HCT116 (cell line): ENCODE data around the gene DTYMK. TPM values are rescaled to one million over a fixed set of nuclear protein-coding genes. Genes with fewer than 3 reads are reported as not detected.

Experiments used
- ATAC-seq: fragments of 200-7000 bp; cut with Tn5 transposase; 2 replicates; pipeline ENCODE4 v1.9.1; 2020; ENCODE audit warnings: mild to moderate bottlenecking, moderate library complexity
- BruUV-seq: library from RNA; stranded (reverse); fragments of 400-500 nt; replicated peaks from 2 replicates; lab custom pipeline; 2021; lab: Mats Ljungman, UMichigan
- CTCF ChIA-PET: fragments of 300-600 bp; sonication (Branson Sonifier 250); formaldehyde crosslinking; loops from one replicate; lab custom pipeline; 2021; ENCODE audit warnings: antibody characterized with exemption; lab: Charles Lee
- POLR2A ChIA-PET: fragments of 300-600, 350-600 bp; sonication (Branson Sonifier 250); formaldehyde crosslinking; loops from one replicate; lab custom pipeline; 2021; ENCODE audit warnings: antibody characterized with exemption; lab: Charles Lee
- RAD21 ChIA-PET, 2 experiments: fragments of 300-600 bp; sonication (Branson Sonifier 250); formaldehyde crosslinking; loops; one replicate each; lab custom pipeline; 2023; ENCODE audit warnings: low total read pairs in 2 of 2; ENCODE audit not compliant: uncharacterized antibody in 2 of 2, unreplicated experiment in 2 of 2, low non-redundant PET in 1 of 2; lab: Charles Lee
- DNase-seq: peaks from one replicate; pipeline ENCODE4 v3.0.0-alpha.2; 2010; ENCODE audit warnings: low read depth, low spot score
- H2AFZ ChIP-seq: fragments of 200-600 bp; shearing (Covaris generic), sonication (generic); 2 replicates; pipeline ENCODE4 v1.6.1; 2017; ENCODE audit warnings: low read depth, mixed run types, mixed read lengths, antibody characterized with exemption, low read length; ENCODE audit not compliant: poor library complexity, severe bottlenecking
- H3K27ac ChIP-seq: 2 replicates; pipeline ENCODE4 v1.5.1; 2012; ENCODE audit warnings: low read depth, low read length
- H3K27me3 ChIP-seq: fragments of 200-600 bp; sonication (generic); 2 replicates; pipeline ENCODE4 v1.6.1; 2016; ENCODE audit warnings: mixed run types, low read length, mixed read lengths; ENCODE audit not compliant: insufficient read depth
- H3K36me3 ChIP-seq, 2 experiments: fragments of 200-500 bp in 1 of 2; fragments of 200-600 bp in 1 of 2; sonication (Bioruptor generic) in 1 of 2; sonication (generic) in 1 of 2; 2 replicates each; pipeline versions ENCODE4 v1.5.1 to v1.6.1; 2014 to 2016; ENCODE audit warnings: low read length in 2 of 2, inconsistent platforms in 1 of 2, mixed read lengths in 1 of 2, mixed run types in 1 of 2; ENCODE audit not compliant: insufficient read depth in 2 of 2, control insufficient read depth in 1 of 2
- H3K4me1 ChIP-seq, 2 experiments: fragments of 200-600 bp in 1 of 2; sonication (generic) in 1 of 2; 2 replicates each; pipeline versions ENCODE4 v1.5.1 to v1.6.1; 2012 to 2017; ENCODE audit warnings: low read length in 2 of 2, inconsistent platforms in 1 of 2, mild to moderate bottlenecking in 1 of 2, mixed read lengths in 1 of 2, mixed run types in 1 of 2, moderate library complexity in 1 of 2; ENCODE audit not compliant: insufficient read depth in 2 of 2, control insufficient read depth in 1 of 2
- H3K4me2 ChIP-seq: fragments of 200-600 bp; sonication (generic); 2 replicates; pipeline ENCODE4 v1.6.1; 2017; ENCODE audit warnings: mixed run types, low read length, mixed read lengths
- H3K4me3 ChIP-seq, 2 experiments: fragments of 200-600 bp in 1 of 2; sonication (generic) in 1 of 2; replicated peaks in 1 of 2; 2 replicates each; pipeline ENCODE4 v1.5.1; 2011 to 2016; ENCODE audit warnings: low read length in 2 of 2, control low read depth in 1 of 2, low read depth in 1 of 2, mild to moderate bottlenecking in 1 of 2, mixed read lengths in 1 of 2, mixed run types in 1 of 2
- H3K79me2 ChIP-seq: fragments of 200-600 bp; sonication (generic); 2 replicates; pipeline ENCODE4 v1.6.1; 2017; ENCODE audit warnings: mild to moderate bottlenecking, mixed run types, low read length, moderate library complexity, mixed read lengths; ENCODE audit not compliant: insufficient read depth
- H3K9ac ChIP-seq: fragments of 200-600 bp; sonication (generic); 2 replicates; pipeline ENCODE4 v1.6.1; 2016; ENCODE audit warnings: low read length, mixed read lengths
- H3K9me2 ChIP-seq: fragments of 200-600 bp; sonication (generic), shearing (Covaris generic); 2 replicates; pipeline ENCODE4 v1.6.1; 2017; ENCODE audit warnings: mixed run types, mild to moderate bottlenecking, moderate library complexity; ENCODE audit not compliant: insufficient read depth
- H3K9me3 ChIP-seq, 2 experiments: fragments of 200-500 bp in 1 of 2; fragments of 200-600 bp in 1 of 2; sonication (Bioruptor generic) in 1 of 2; sonication (generic) in 1 of 2; 2 replicates each; pipeline ENCODE4 v1.6.1; 2014 to 2017; ENCODE audit warnings: low read length in 2 of 2, mixed read lengths in 2 of 2, inconsistent platforms in 1 of 2, low read depth in 1 of 2, mild to moderate bottlenecking in 1 of 2, mixed run types in 1 of 2, moderate library complexity in 1 of 2; ENCODE audit not compliant: control insufficient read depth in 1 of 2, insufficient read depth in 1 of 2
- H4K20me1 ChIP-seq: fragments of 200-600 bp; sonication (generic), shearing (Covaris generic); 2 replicates; pipeline ENCODE4 v1.6.1; 2017; ENCODE audit warnings: mixed run types, mild to moderate bottlenecking, moderate library complexity; ENCODE audit not compliant: insufficient read depth
- EZH2phosphoT487 ChIP-seq: fragments of 200-600 bp; IDR thresholded peaks from 2 replicates; pipeline ENCODE4 v1.6.1; 2018; ENCODE audit warnings: antibody characterized with exemption, borderline replicate concordance
- JUND ChIP-seq: IDR thresholded peaks from 2 replicates; pipeline ENCODE4 v1.6.1; 2012
- RAD21 ChIP-seq: IDR thresholded peaks from 2 replicates; pipeline ENCODE4 v1.6.1; 2012; ENCODE audit warnings: low read depth, mild to moderate bottlenecking
- ZFX ChIP-seq: fragments of 450-650 bp; IDR thresholded peaks from 2 replicates; pipeline ENCODE4 v1.6.1; 2017
- ZNF274 ChIP-seq: fragments of 200-500 bp; sonication (Bioruptor generic); IDR thresholded peaks from 2 replicates; pipeline ENCODE4 v1.6.1; 2014; ENCODE audit warnings: mild to moderate bottlenecking, low read depth, low read length, inconsistent platforms
- intact Hi-C: fragments of 100-400 bp; cut with micrococcal nuclease; formaldehyde crosslinking; loops from 2 replicates; pipeline ENCODE4 v1.10.0; 2022
- total RNA-seq: library from RNA; stranded (reverse); gene quantifications from one replicate; pipeline ENCODE4 v1.2.1, GENCODE V29; 2021; ENCODE audit not compliant: unreplicated experiment
- TF ChIP-seq, protein P1 (sequence below): IDR thresholded peaks from 2 replicates; pipeline ENCODE4 v1.6.1; 2011; ENCODE audit warnings: mild to moderate bottlenecking, low read length, moderate library complexity; ENCODE audit not compliant: insufficient replicate concordance; ENCODE audit errors: extremely low read depth

DTYMK gene
- total RNA-seq, 1 experiment from 2014 or later: 83.3 TPM

DNA sequence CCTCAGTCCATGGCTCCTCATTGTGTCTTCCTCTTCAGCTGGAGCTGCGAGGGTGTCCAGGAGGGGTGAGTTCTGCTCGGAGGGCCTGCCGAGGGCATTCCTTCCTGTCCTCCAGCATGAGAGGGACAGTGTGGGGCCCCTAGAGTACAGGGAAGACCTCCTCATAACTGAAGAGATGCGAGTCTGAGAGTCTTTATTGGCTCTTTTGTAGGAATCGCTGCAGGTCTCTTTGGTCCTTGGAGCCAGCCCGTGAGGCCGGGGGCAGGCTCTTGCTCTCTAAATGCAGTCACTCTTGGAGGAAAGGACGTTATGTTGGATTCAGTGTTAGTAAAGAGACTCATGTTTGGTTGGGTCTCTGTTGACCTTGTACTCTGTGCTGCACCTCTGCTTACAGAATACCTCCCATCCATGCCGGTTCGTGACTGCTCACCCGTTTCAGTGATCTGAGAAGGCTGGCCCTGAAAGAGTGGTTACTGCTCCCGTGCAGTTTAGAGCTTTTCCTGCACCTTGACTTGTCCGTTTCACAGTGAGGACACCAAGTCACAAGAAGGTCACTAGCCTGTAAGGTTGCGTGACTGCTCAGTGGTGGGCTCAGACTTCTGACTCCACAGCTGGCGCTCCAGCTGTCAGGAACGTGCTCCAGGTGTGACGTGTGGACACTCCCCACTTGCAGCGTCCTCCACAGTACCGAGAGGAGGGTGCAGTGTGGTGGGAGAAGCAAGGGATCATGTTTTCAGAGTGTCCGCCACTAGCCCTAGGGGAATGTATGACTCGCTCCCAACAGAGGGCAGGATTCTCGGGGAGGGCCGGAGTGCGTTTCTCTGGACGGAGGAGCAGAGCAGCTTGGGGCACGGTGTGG, 41.3 kb downstream of the DTYMK start (continued):
- TF ChIP-seq ZNF274: no peak
- TF ChIP-seq JUND: no peak

DNA sequence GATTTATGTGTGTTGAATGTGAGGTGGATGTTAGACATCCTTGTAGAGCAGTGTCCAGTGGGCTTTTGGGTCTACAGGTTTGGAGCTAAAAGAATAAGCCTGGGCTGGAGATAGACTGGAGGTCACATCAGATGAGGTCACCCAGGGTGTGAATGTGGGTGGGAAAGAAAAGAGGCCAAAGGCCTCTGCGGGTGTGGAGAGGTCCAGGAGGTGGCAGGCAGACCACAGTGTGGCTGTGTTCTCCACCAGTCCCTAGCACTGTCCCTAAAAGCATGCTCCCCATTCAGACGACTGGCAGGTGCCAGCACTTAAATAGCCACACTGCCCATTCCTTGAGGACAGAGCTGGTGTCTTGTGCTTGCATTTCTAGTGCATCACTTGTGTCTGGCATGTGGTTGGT, 45.0 kb downstream of the DTYMK start:
- Histone ChIP-seq H3K9me2 (no peaks in the 10 kb centered on the region), H3K4me3 (no peak overlapping the region), H3K4me1 (peaks cover 2 to 14% of the 10 kb centered on the region in 2 experiments; a peak in 3 of 4 replicates), H3K9me3 (peaks cover 5 to 7% of the 10 kb centered on the region in 2 experiments; a peak in 2 of 4 replicates), H3K27me3 (no peaks in the 10 kb centered on the region), H3K9ac (no peak overlapping the region), H2AFZ (no peak overlapping the region), H3K27ac (no peak overlapping the region), H3K36me3 (peaks cover 0 to 11% of the 10 kb centered on the region in 2 experiments; a peak in 1 of 4 replicates), H3K4me2 (no peak overlapping the region), H3K79me2 (peaks cover 90% of the 10 kb centered on the region), H4K20me1 (no peaks in the 10 kb centered on the region; the same call in 1 of the 2 replicates)
- DNase-seq: no peak
- RAD21 ChIA-PET: no interaction called here
- BruUV-seq: no TSS peak
- no peak for ATAC-seq
- CTCF ChIA-PET: no interaction called here
- intact Hi-C loops: no loop called here
- POLR2A ChIA-PET: no interaction called here
- TF ChIP-seq EZH2phosphoT487: no peak
- no peak for TF ChIP-seq ZFX
- no peak for TF ChIP-seq RAD21
- TF ChIP-seq, protein P1, sequence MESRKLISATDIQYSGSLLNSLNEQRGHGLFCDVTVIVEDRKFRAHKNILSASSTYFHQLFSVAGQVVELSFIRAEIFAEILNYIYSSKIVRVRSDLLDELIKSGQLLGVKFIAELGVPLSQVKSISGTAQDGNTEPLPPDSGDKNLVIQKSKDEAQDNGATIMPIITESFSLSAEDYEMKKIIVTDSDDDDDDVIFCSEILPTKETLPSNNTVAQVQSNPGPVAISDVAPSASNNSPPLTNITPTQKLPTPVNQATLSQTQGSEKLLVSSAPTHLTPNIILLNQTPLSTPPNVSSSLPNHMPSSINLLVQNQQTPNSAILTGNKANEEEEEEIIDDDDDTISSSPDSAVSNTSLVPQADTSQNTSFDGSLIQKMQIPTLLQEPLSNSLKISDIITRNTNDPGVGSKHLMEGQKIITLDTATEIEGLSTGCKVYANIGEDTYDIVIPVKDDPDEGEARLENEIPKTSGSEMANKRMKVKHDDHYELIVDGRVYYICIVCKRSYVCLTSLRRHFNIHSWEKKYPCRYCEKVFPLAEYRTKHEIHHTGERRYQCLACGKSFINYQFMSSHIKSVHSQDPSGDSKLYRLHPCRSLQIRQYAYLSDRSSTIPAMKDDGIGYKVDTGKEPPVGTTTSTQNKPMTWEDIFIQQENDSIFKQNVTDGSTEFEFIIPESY: no peak
